Spinal cord (tissue), 10 donors: Measurements from ENCODE around the gene PCDHGA5. TPM values are rescaled to one million over a fixed set of nuclear protein-coding genes. Genes with fewer than 3 reads are reported as not detected.
"Not testable (repeated sequence)": the region's sequence is repeated elsewhere in the genome, so short reads cannot be mapped to it uniquely, and the experiment has no call there.

Experiments
- DNase-seq, 6 donors: peaks; one replicate each; pipeline versions ENCODE4 v3.0.0 to v3.0.0-alpha.2; 2013 to 2015; ENCODE audit warnings: low spot score in 6 of 6, low read depth in 4 of 6
- H3K27ac ChIP-seq: one replicate; pipeline ENCODE4 v1.5.1; 2013; ENCODE audit warnings: low read depth, low read length, control low read depth
- H3K27me3 ChIP-seq: one replicate; pipeline ENCODE4 v1.6.1; 2013; ENCODE audit warnings: low read length; ENCODE audit not compliant: control insufficient read depth, insufficient read depth
- H3K36me3 ChIP-seq: one replicate; pipeline ENCODE4 v1.6.1; 2013; ENCODE audit warnings: low read length; ENCODE audit not compliant: control insufficient read depth, insufficient read depth
- H3K4me1 ChIP-seq: one replicate; pipeline ENCODE4 v1.6.1; 2013; ENCODE audit warnings: low read length; ENCODE audit not compliant: control insufficient read depth, insufficient read depth
- H3K4me3 ChIP-seq: one replicate; pipeline ENCODE4 v1.5.1; 2013; ENCODE audit warnings: low read depth, low read length, control low read depth
- H3K9me3 ChIP-seq: one replicate; pipeline ENCODE4 v1.6.1; 2013; ENCODE audit warnings: low read length; ENCODE audit not compliant: control insufficient read depth, insufficient read depth
- WGBS: methylation state at CpG from one replicate; pipeline ENCODE4 v1.1.5; 2013; ENCODE audit warnings: missing lambda C conversion rate; ENCODE audit not compliant: insufficient coverage; 5-methylcytosine and 5-hydroxymethylcytosine counted together
- polyA plus RNA-seq, 2 donors: library from polyadenylated mRNA; unstranded; fragments of 120-200 nt; gene quantifications; one replicate each; pipeline ENCODE4 v1.2.1, GENCODE V29; 2013; ENCODE audit not compliant: insufficient read length in 2 of 2
- total RNA-seq, 2 donors: library from RNA; depleted of rRNA in 1 of 2; stranded (reverse); fragments of 120-200 nt in 1 of 2; fragments of >200 nt in 1 of 2; gene quantifications; one replicate each; pipeline versions ENCODE4 v1.2.3 to v1.2.4, GENCODE V29; 2013 to 2014
- donor health status: healthy.

Gene PCDHGA5
- total and polyA plus RNA-seq, 4 donors = 7.9 to 15.5 (median 11.4) TPM

- DNase-seq = peak in 2 of 6 donors; percentile 13 to 23
- Histone ChIP-seq H3K9me3 (peaks cover 64% of the 10 kb centered on the region), H3K36me3 (peaks cover 14% of the 10 kb centered on the region), H3K4me1 (peaks cover 13% of the 10 kb centered on the region), H3K4me3 (peak within 1 kb of the TSS; percentile 9)
- WGBS = 5% methylated on average over 17 of the region's 43 CpGs
- H3K27ac ChIP-seq, H3K27me3 ChIP-seq: not testable (repeated sequence)
Measured at GRCh38 chr5:141397756-141398551, 34.0 kb downstream of the PCDHGA5 start, which contains the start of gene PCDHGB5. PCDHGB5 (plus strand) TSS chr5:141397947; CDS start chr5:141398128, 181 bp downstream.

DNA sequence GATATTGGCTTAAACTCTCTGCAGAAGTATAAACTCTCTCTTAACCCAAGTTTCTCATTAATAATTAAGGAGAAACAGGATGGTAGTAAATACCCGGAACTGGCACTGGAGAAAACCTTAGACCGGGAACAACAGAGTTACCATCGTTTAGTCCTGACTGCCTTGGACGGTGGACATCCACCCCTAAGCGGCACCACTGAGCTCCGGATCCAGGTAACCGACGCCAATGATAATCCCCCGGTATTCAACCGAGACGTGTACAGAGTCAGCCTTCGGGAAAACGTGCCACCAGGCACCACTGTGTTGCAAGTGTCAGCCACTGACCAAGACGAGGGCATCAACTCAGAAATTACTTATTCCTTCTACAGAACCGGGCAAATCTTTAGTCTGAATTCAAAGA, 34.6 kb downstream of the PCDHGA5 start:
- no peaks in the 10 kb centered on the region for H3K27me3 ChIP-seq
- H3K27ac ChIP-seq = no peak overlapping the region
- WGBS = 21% methylated on average over 13 of the region's 15 CpGs
- H3K36me3 ChIP-seq = peaks cover 14% of the 10 kb centered on the region
- peaks cover 13% of the 10 kb centered on the region for H3K4me1 ChIP-seq
- H3K9me3 ChIP-seq = peaks cover 60% of the 10 kb centered on the region
- no peak for DNase-seq
- no peak overlapping the region for H3K4me3 ChIP-seq

DNA sequence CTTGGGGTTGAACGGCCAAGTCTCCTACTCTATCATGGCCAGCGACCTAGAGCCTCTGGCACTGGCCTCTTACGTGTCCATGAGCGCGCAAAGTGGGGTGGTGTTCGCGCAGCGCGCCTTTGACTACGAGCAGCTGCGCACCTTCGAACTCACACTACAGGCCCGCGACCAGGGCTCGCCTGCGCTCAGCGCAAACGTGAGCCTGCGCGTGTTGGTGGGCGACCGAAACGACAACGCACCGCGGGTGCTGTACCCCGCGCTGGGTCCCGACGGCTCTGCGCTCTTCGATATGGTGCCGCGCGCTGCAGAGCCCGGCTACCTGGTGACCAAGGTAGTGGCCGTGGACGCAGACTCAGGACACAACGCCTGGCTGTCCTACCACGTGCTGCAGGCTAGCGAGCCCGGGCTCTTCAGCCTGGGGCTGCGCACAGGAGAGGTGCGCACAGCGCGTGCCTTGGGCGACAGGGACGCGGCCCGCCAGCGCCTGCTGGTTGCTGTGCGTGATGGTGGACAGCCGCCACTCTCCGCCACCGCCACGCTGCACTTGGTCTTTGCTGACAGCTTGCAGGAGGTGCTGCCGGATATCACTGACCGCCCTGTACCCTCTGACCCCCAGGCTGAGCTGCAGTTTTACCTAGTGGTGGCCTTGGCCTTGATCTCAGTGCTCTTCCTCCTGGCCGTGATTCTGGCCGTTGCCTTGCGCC, 35.7 kb downstream of the PCDHGA5 start:
- H3K36me3 ChIP-seq = peaks cover 12% of the 10 kb centered on the region
- WGBS = 18% methylated on average over 61 of the region's 61 CpGs
- H3K27ac ChIP-seq = no peak overlapping the region
- H3K27me3 ChIP-seq = no peaks in the 10 kb centered on the region
- H3K4me3 ChIP-seq = no peak overlapping the region
- DNase-seq = no peak
- peaks cover 12% of the 10 kb centered on the region for H3K4me1 ChIP-seq
- peaks cover 60% of the 10 kb centered on the region for H3K9me3 ChIP-seq

GRCh38 chr5:141402553-141403243, 38.7 kb downstream of the PCDHGA5 start, which contains the start of gene PCDHGA9:
PCDHGA9 (plus strand) TSS chr5:141402778; CDS start chr5:141402953, 175 bp downstream.
- Histone ChIP-seq H3K36me3 (peaks cover 16% of the 10 kb centered on the region), H3K27ac (no peak within 1 kb of the TSS), H3K27me3 (no peaks in the 10 kb centered on the region), H3K4me1 (peaks cover 15% of the 10 kb centered on the region), H3K4me3 (peak within 1 kb of the TSS; percentile 17), H3K9me3 (peaks cover 54% of the 10 kb centered on the region)
- WGBS = 9% methylated on average over 23 of the region's 27 CpGs
- peak in 2 of 6 donors; percentile 44 to 62 for DNase-seq

GRCh38 chr5:141403387-141403786, 39.4 kb downstream of the PCDHGA5 start:
- Histone ChIP-seq H3K27ac (no peak overlapping the region), H3K4me1 (peaks cover 18% of the 10 kb centered on the region), H3K27me3 (no peaks in the 10 kb centered on the region), H3K9me3 (peaks cover 55% of the 10 kb centered on the region), H3K36me3 (peaks cover 21% of the 10 kb centered on the region), H3K4me3 (no peak overlapping the region)
- 20% methylated on average over 19 of the region's 22 CpGs for WGBS
- no peak for DNase-seq

GRCh38 chr5:141407790-141408505, 44.0 kb downstream of the PCDHGA5 start, which contains the start of gene PCDHGB6:
PCDHGB6 (plus strand) TSS chr5:141408021; CDS start chr5:141408203, 182 bp downstream.
- H3K27me3 ChIP-seq, H3K27ac ChIP-seq: not testable (repeated sequence)
- Histone ChIP-seq H3K36me3 (peaks cover 23% of the 10 kb centered on the region), H3K4me3 (peak within 1 kb of the TSS; percentile 27), H3K9me3 (peaks cover 53% of the 10 kb centered on the region), H3K4me1 (peaks cover 18% of the 10 kb centered on the region)
- 4% methylated on average over 46 of the region's 51 CpGs for WGBS
- DNase-seq = peak in 2 of 6 donors; percentile 55 to 76

- Histone ChIP-seq H3K4me3 (no peak overlapping the region), H3K27me3 (peaks cover 2% of the 10 kb centered on the region), H3K36me3 (peaks cover 24% of the 10 kb centered on the region), H3K9me3 (peaks cover 56% of the 10 kb centered on the region), H3K4me1 (peaks cover 21% of the 10 kb centered on the region), H3K27ac (no peak overlapping the region)
- no peak for DNase-seq
- 16% methylated on average over 64 of the region's 64 CpGs for WGBS
Measured at GRCh38 chr5:141409598-141410306, 45.8 kb downstream of the PCDHGA5 start.

- no peak for DNase-seq
- Histone ChIP-seq H3K36me3 (peaks cover 21% of the 10 kb centered on the region), H3K4me3 (no peak overlapping the region), H3K27me3 (peaks cover 2% of the 10 kb centered on the region), H3K9me3 (peaks cover 60% of the 10 kb centered on the region), H3K27ac (no peak overlapping the region), H3K4me1 (peaks cover 18% of the 10 kb centered on the region)
- 54% methylated on average over 2 of the region's 3 CpGs for WGBS
Measured at GRCh38 chr5:141411575-141411974, 47.6 kb downstream of the PCDHGA5 start.
